K562 (cell line): ENCODE results near the gene AFAP1. TPM values are rescaled to one million over a fixed set of nuclear protein-coding genes. Genes with fewer than 3 reads are reported as not detected.

Experiments
- ATAC-seq: fragments of 200-7000 bp; cut with Tn5 transposase; 3 replicates; pipeline ENCODE4 v1.9.1; 2020; ENCODE audit warnings: moderate library complexity
- BruUV-seq: library from RNA; stranded (reverse); fragments of 400-500 nt; replicated peaks from 2 replicates; lab custom pipeline; 2021; lab: Mats Ljungman, UMichigan
- CTCF ChIA-PET: fragments of 300-600 bp; formaldehyde crosslinking; extraction: SDS; loops from one replicate; lab custom pipeline; 2021; ENCODE audit warnings: low intra/inter-chr PET ratio; lab: Yijun Ruan, JAX
- POLR2A ChIA-PET: fragments of 300-600, 350-650 bp; sonication (Branson Sonifier 250); formaldehyde crosslinking; extraction: SDS; loops from one replicate; lab custom pipeline; 2021; ENCODE audit warnings: antibody characterized with exemption, inconsistent platforms; lab: Yijun Ruan, JAX
- DNase-seq, 4 experiments: peaks; one replicate each; pipeline versions ENCODE4 v3.0.0 to v3.0.0-alpha.2; 2011 to 2018; ENCODE audit warnings: low spot score in 3 of 4, mixed read lengths in 3 of 4; ENCODE audit errors: extremely low read depth in 1 of 4
- FAIRE-seq: peaks from 2 replicates; lab custom pipeline; 2011; peaks lifted over from hg19 to GRCh38; lab: Jason Lieb, UNC
- H2AFZ ChIP-seq: 2 replicates; pipeline ENCODE4 v1.6.0; 2011; ENCODE audit warnings: low read depth, low read length, control low read depth, inconsistent platforms
- H3K27ac ChIP-seq: fragments of 200-600 bp; 3 replicates; pipeline ENCODE4 v1.8.0; 2011; ENCODE audit warnings: low read depth, mild to moderate bottlenecking, control low read depth, inconsistent platforms, low read length, moderate library complexity, mixed read lengths; ENCODE audit errors: extremely low read depth
- H3K27me3 ChIP-seq, 2 experiments: fragments of 300-600 bp in 1 of 2; 2 replicates in 1 of 2; 3 replicates in 1 of 2; pipeline versions ENCODE4 v1.6.0 to v1.8.0; 2011; ENCODE audit warnings: inconsistent platforms in 2 of 2, low read length in 2 of 2, mild to moderate bottlenecking in 1 of 2, mixed read lengths in 1 of 2, moderate library complexity in 1 of 2; ENCODE audit not compliant: control insufficient read depth in 2 of 2, insufficient read depth in 2 of 2
- H3K36me3 ChIP-seq: fragments of 300-600 bp; 3 replicates; pipeline ENCODE4 v1.8.0; 2011; ENCODE audit warnings: mild to moderate bottlenecking, low read length, inconsistent platforms; ENCODE audit not compliant: control insufficient read depth, insufficient read depth
- H3K4me1 ChIP-seq, 2 experiments: fragments of 200-600 bp in 1 of 2; replicated peaks in 1 of 2; 2 replicates in 1 of 2; 3 replicates in 1 of 2; pipeline versions ENCODE4 v1.5.1 to v1.8.0; 2011; ENCODE audit warnings: inconsistent platforms in 2 of 2, low read length in 2 of 2, mild to moderate bottlenecking in 1 of 2, mixed read lengths in 1 of 2, moderate library complexity in 1 of 2; ENCODE audit not compliant: control insufficient read depth in 2 of 2, insufficient read depth in 2 of 2
- H3K4me2 ChIP-seq: 2 replicates; pipeline ENCODE4 v1.6.1; 2011; ENCODE audit warnings: low read length, control low read depth, inconsistent platforms, mixed read lengths; ENCODE audit not compliant: insufficient read depth
- H3K4me3 ChIP-seq: fragments of 200-600 bp; sonication (generic), shearing (Covaris generic); 2 replicates; pipeline ENCODE4 v1.5.1; 2016; ENCODE audit warnings: control low read depth, inconsistent platforms
- H3K79me2 ChIP-seq: fragments of 200-600 bp; 3 replicates; pipeline ENCODE4 v1.8.0; 2011; ENCODE audit warnings: low read length, inconsistent platforms; ENCODE audit not compliant: control insufficient read depth, insufficient read depth
- H3K9ac ChIP-seq, 2 experiments: 2 replicates each; pipeline versions ENCODE4 v1.6.0 to v1.6.1; 2011; ENCODE audit warnings: low read depth in 2 of 2, low read length in 2 of 2, control low read depth in 1 of 2, inconsistent platforms in 1 of 2, mild to moderate bottlenecking in 1 of 2, mixed read lengths in 1 of 2; ENCODE audit not compliant: insufficient read depth in 1 of 2
- H3K9me1 ChIP-seq: one replicate; pipeline ENCODE4 v1.6.0; 2011; ENCODE audit warnings: inconsistent platforms, mild to moderate bottlenecking, low read length, moderate library complexity; ENCODE audit not compliant: control insufficient read depth, insufficient read depth
- H3K9me3 ChIP-seq: replicated peaks from 2 replicates; pipeline ENCODE4 v1.5.1; 2011; ENCODE audit warnings: low read depth, low read length, inconsistent platforms; ENCODE audit not compliant: control insufficient read depth, insufficient read depth
- H4K20me1 ChIP-seq: replicated peaks from 2 replicates; pipeline ENCODE4 v1.6.1; 2011; ENCODE audit warnings: low read length, inconsistent platforms, mixed read lengths; ENCODE audit not compliant: control insufficient read depth, insufficient read depth
- ATF7 ChIP-seq: fragments of 450-650 bp; IDR thresholded peaks from 2 replicates; pipeline ENCODE4 v1.7.1; 2014; ENCODE audit warnings: mild to moderate bottlenecking, moderate library complexity
- ZNF717 ChIP-seq: fragments of 250-450 bp; sonication (Bioruptor Pico); IDR thresholded peaks from 2 replicates; pipeline ENCODE4 v1.5.0; 2021
- WGBS: fragments of 100-300 bp; shearing (Covaris generic); methylation state at CpG from one replicate; pipeline ENCODE4 v1.1.6; 2016; ENCODE audit warnings: low coverage, mixed read lengths; ENCODE audit not compliant: insufficient coverage; ENCODE audit errors: missing lambda C conversion rate; 5-methylcytosine and 5-hydroxymethylcytosine counted together
- in situ Hi-C: fragments of 300-500 bp; cut with MboI; formaldehyde crosslinking; loops from 4 replicates; pipeline ENCODE4 v1.15.0; 2018; ENCODE audit warnings: inconsistent platforms, mixed read lengths
- intact Hi-C: fragments of 100-400 bp; cut with micrococcal nuclease; formaldehyde crosslinking; loops from 2 replicates; pipeline ENCODE4 v1.14.2; 2022
- polyA plus RNA-seq, 8 experiments: library from polyadenylated mRNA; depleted of rRNA in 4 of 8; stranded (reverse) in 5 of 8; unstranded in 3 of 8; fragments of >200 nt; fragmentation: Nextera tagmentation in 2 of 8; fragmentation: Illumina TruSeq in 1 of 8; extraction: Ambion mirVana in 2 of 8; extraction: Trizol in 1 of 8; gene quantifications; 2 replicates each; pipeline versions ENCODE4 v1.2.1 to v1.2.3, GENCODE V29; 2011 to 2014; ENCODE audit warnings: inconsistent platforms in 1 of 8, missing spikeins in 1 of 8
- total RNA-seq, 7 experiments: library from RNA; depleted of rRNA in 6 of 7; stranded (reverse); fragments of >200 nt in 6 of 7; fragmentation: Illumina TruSeq in 2 of 7; extraction: Trizol in 2 of 7; gene quantifications; 2 replicates each; pipeline versions ENCODE4 v1.2.1 to v1.2.3, GENCODE V29; 2011 to 2021; ENCODE audit warnings: low replicate concordance in 1 of 7
- TF ChIP-seq, protein P1 (sequence below): sonication (generic); formaldehyde crosslinking; IDR thresholded peaks from 2 replicates; pipeline ENCODE4 v1.8.0; 2022; ENCODE audit warnings: mild to moderate bottlenecking, missing genetic modification reagents
- TF ChIP-seq, protein P2 (sequence below): fragments of 450-650 bp; formaldehyde crosslinking; IDR thresholded peaks from 2 replicates; pipeline ENCODE4 v1.4.0; 2020; ENCODE audit warnings: mild to moderate bottlenecking

AFAP1 gene
- total and polyA plus RNA-seq, 9 of the 15 experiments (the other 6 are each of a cell fraction or from before 2014, with no cell fraction given), result 0.07 to 0.42 (median 0.12) TPM; not detected in 1

DNA sequence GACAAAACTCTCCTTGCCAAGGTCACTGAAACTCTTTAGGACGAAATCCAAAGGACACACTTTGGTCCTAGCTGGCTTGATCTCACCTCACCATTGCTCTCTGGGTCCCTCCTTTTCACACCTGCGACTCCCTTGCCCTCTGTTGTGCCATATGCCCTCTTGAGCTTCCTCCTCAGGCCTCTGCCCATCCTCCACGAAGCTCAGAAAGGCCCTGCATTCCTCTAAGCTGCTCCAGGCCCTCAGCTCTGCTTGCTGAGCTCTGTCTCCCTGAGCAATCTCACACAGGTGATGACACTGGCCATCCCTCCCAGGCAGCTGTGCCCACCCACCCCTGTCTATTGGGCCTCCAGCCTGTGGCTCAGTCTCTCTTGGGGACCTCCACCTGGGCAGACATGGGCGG, 10.1 kb upstream of the AFAP1 start (continued):
- TF ChIP-seq, protein P1, sequence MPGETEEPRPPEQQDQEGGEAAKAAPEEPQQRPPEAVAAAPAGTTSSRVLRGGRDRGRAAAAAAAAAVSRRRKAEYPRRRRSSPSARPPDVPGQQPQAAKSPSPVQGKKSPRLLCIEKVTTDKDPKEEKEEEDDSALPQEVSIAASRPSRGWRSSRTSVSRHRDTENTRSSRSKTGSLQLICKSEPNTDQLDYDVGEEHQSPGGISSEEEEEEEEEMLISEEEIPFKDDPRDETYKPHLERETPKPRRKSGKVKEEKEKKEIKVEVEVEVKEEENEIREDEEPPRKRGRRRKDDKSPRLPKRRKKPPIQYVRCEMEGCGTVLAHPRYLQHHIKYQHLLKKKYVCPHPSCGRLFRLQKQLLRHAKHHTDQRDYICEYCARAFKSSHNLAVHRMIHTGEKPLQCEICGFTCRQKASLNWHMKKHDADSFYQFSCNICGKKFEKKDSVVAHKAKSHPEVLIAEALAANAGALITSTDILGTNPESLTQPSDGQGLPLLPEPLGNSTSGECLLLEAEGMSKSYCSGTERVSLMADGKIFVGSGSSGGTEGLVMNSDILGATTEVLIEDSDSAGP (CRISPR knock-in tag), result no peak
- no peak for TF ChIP-seq ZNF717 (CRISPR knock-in tag)

DNA sequence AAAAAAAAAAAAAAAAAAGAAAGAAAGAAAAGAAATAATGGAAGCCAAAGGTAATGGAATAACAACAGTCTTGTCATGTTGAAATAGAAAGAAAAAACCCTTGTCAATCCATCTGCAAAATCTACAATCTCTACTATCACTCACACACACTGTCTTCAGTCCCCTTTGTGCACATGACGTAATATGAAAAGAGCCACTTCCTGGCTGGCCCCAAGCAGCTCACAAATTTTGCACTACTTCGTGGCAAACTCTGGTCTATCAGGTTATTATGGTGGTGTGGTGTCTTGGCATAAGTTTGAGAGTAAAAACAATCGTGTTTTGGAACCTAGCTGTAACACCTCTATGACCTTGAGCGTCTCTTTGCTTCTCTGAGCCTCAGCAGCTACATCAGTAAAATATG, 8.3 kb upstream of the AFAP1 start:
- Histone ChIP-seq H3K4me3 (no peak overlapping the region), H3K27ac (no peak overlapping the region), H3K4me2 (no peak overlapping the region), H3K79me2 (no peaks in the 10 kb centered on the region), H2AFZ (no peak overlapping the region), H3K4me1 (no peaks in the 10 kb centered on the region), H3K36me3 (no peaks in the 10 kb centered on the region), H3K9ac (no peak overlapping the region), H3K27me3 (0 out of 5 replicates have a peak, but pooled peaks cover 0 to 14% of the 10 kb centered on the region in 2 experiments), H3K9me1 (no peaks in the 10 kb centered on the region), H3K9me3 (no peaks in the 10 kb centered on the region), H4K20me1 (no peaks in the 10 kb centered on the region; the same call in 1 of the 2 replicates)
- no TSS peak for BruUV-seq
- POLR2A ChIA-PET, result interaction anchor here (1.0 kb wide), 1 partner anchor 17 kb away, joined by 3 read pairs; no protein-coding TSS in a partner anchor
- in situ Hi-C loops, result no loop called here
- intact Hi-C loops, result no loop called here
- peak; percentile 49; the same call in 1 of the 2 replicates for TF ChIP-seq ATF7
- TF ChIP-seq, protein P2, sequence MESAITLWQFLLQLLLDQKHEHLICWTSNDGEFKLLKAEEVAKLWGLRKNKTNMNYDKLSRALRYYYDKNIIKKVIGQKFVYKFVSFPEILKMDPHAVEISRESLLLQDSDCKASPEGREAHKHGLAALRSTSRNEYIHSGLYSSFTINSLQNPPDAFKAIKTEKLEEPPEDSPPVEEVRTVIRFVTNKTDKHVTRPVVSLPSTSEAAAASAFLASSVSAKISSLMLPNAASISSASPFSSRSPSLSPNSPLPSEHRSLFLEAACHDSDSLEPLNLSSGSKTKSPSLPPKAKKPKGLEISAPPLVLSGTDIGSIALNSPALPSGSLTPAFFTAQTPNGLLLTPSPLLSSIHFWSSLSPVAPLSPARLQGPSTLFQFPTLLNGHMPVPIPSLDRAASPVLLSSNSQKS, result no peak
- ATAC-seq, result no peak
- FAIRE-seq, result no peak
- CTCF ChIA-PET, result no interaction called here
- WGBS, result 3% methylated on average over 4 of the region's 4 CpGs
- no peak for DNase-seq
